Measurements from ENCODE around the gene DIAPH2.

- TF ChIP-seq, protein P1, sequence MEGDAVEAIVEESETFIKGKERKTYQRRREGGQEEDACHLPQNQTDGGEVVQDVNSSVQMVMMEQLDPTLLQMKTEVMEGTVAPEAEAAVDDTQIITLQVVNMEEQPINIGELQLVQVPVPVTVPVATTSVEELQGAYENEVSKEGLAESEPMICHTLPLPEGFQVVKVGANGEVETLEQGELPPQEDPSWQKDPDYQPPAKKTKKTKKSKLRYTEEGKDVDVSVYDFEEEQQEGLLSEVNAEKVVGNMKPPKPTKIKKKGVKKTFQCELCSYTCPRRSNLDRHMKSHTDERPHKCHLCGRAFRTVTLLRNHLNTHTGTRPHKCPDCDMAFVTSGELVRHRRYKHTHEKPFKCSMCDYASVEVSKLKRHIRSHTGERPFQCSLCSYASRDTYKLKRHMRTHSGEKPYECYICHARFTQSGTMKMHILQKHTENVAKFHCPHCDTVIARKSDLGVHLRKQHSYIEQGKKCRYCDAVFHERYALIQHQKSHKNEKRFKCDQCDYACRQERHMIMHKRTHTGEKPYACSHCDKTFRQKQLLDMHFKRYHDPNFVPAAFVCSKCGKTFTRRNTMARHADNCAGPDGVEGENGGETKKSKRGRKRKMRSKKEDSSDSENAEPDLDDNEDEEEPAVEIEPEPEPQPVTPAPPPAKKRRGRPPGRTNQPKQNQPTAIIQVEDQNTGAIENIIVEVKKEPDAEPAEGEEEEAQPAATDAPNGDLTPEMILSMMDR (IDR thresholded peaks at IDR 0.05), result no peak
- no peak for TF ChIP-seq POLR2A (IDR thresholded peaks at IDR 0.05)
Observed at GRCh38 chrX:97215186-97215585, 530.5 kb downstream of the DIAPH2 start.

Measured in body of pancreas (tissue), 4 donors.